ENCODE data around the gene SNX11.

SNX11 gene

DNA sequence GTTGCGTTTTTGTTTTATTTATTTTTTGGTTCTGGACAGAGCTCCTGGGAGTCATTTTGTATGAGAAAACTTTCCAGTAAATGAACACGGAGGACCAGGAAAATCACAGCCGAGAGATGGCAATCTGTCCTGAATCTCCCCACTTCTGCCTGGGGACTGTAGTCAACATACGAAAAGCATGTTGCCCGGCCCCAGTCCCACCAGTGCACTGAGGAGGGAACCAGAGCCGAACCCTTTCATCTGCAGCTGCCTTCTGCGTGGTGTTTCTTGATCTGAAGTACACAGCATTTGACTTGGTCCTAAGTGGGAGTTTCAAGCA is 18.9 kb downstream of the SNX11 start:
- Mint-ChIP-seq H3K9me3 (no peaks in the 10 kb centered on the region), H3K4me3 (no peak overlapping the region), H3K4me1 (no peaks in the 10 kb centered on the region), H3K27ac (ENCODE audit: low read depth) (no peak overlapping the region), H3K36me3 (ENCODE audit: insufficient read depth) (peaks cover 32% of the 10 kb centered on the region), H3K27me3 (no peaks in the 10 kb centered on the region)
- DNase-seq (ENCODE audit: low spot score in 2 of 2) = no peak
- ATAC-seq (replicated peaks; ENCODE audit: extremely low read depth, poor library complexity, severe bottlenecking) = no peak

GRCh38 chr17:48127371-48128051 is 19.9 kb downstream of the SNX11 start:
- DNase-seq (ENCODE audit: low spot score in 2 of 2) = no peak

DNA sequence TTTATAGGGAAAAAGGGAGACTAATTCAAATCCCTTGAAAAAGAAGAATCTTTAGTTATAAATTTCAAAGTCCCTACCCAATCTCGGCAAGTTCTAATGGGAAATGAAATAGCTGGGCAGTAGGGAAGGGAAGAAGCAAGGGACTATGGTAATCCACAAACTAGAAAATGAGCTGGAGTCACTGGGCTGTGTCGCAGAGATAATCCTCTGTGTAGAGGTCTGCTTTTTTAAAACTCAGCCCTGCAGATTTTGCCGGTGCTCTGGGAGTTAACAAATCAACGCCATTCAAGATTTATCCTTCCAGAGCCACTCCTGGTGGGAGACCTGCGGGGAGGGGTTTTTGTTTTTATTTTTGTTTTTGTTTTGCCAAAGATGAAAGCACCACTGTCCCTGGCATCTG is 20.8 kb downstream of the SNX11 start:
- DNase-seq (ENCODE audit: low spot score in 2 of 2) = no peak
- Mint-ChIP-seq H3K27me3 (no peaks in the 10 kb centered on the region), H3K36me3 (ENCODE audit: insufficient read depth) (peaks cover 25% of the 10 kb centered on the region), H3K4me1 (no peaks in the 10 kb centered on the region), H3K27ac (ENCODE audit: low read depth) (no peak overlapping the region), H3K4me3 (no peak overlapping the region), H3K9me3 (no peaks in the 10 kb centered on the region)
- ATAC-seq (replicated peaks; ENCODE audit: extremely low read depth, poor library complexity, severe bottlenecking) = no peak

More at GRCh38 chr17:48127371-48128051, 19.9 kb downstream of the SNX11 start:
- no peak for ATAC-seq (replicated peaks; ENCODE audit: extremely low read depth, poor library complexity, severe bottlenecking)
- Mint-ChIP-seq H3K36me3 (ENCODE audit: insufficient read depth) (peaks cover 25% of the 10 kb centered on the region), H3K9me3 (no peaks in the 10 kb centered on the region), H3K4me1 (no peaks in the 10 kb centered on the region), H3K27ac (ENCODE audit: low read depth) (no peak overlapping the region), H3K4me3 (no peak overlapping the region), H3K27me3 (no peaks in the 10 kb centered on the region)

GRCh38 chr17:48129981-48130380 is 22.4 kb downstream of the SNX11 start:
- H3K9me3 Mint-ChIP-seq = no peaks in the 10 kb centered on the region
- no peak for ATAC-seq (replicated peaks; ENCODE audit: extremely low read depth, poor library complexity, severe bottlenecking)
- H3K4me1 Mint-ChIP-seq = no peaks in the 10 kb centered on the region
- H3K4me3 Mint-ChIP-seq = no peak overlapping the region
- peaks cover 21% of the 10 kb centered on the region for H3K36me3 Mint-ChIP-seq (ENCODE audit: insufficient read depth)
- no peak overlapping the region for H3K27ac Mint-ChIP-seq (ENCODE audit: low read depth)
- H3K27me3 Mint-ChIP-seq = no peaks in the 10 kb centered on the region
- DNase-seq (ENCODE audit: low spot score in 2 of 2) = no peak

DNA sequence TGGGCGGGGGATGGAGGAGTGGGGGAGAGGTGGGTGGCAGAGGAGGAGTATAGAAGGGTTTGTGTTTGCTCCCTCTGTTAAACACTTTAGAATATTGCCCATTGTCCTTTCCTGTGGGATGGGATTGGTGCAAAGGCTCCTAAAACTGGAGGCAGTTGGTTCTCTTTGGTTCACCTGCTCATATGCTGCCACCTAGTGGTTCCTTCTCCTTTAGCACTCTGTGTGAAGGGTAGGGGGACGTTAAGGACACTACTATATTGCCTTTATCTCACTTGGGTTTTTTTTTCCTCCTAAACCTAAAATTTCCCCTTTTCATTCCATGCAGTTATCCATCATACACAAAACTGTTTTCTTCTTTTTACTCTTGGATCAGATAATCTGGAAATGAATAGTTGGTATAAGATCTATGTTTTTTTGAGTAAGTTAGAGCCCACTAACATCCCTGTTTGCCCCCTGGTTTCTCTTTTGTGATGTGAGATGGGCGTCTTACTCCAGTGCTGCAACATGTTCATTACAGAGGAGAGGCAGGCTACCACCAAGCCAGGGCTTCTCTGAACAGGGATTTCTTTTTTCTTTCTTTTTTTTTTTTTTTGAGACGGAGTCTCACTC is 23.8 kb downstream of the SNX11 start:
- Mint-ChIP-seq H3K27me3 (no peaks in the 10 kb centered on the region), H3K4me3 (no peak overlapping the region)

GRCh38 chr17:48132385-48132784 is 24.8 kb downstream of the SNX11 start:
- no peak for ATAC-seq (replicated peaks; ENCODE audit: extremely low read depth, poor library complexity, severe bottlenecking)
- no peak for DNase-seq (ENCODE audit: low spot score in 2 of 2)
- no peaks in the 10 kb centered on the region for H3K27me3 Mint-ChIP-seq
- H3K27ac Mint-ChIP-seq (ENCODE audit: low read depth) = no peak overlapping the region
- H3K36me3 Mint-ChIP-seq (ENCODE audit: insufficient read depth) = peaks cover 26% of the 10 kb centered on the region
- no peak overlapping the region for H3K4me3 Mint-ChIP-seq
- no peaks in the 10 kb centered on the region for H3K4me1 Mint-ChIP-seq
- no peaks in the 10 kb centered on the region for H3K9me3 Mint-ChIP-seq

More for the DNA sequence above, 23.8 kb downstream of the SNX11 start:
- no peaks in the 10 kb centered on the region for H3K9me3 Mint-ChIP-seq
- no peaks in the 10 kb centered on the region for H3K4me1 Mint-ChIP-seq
- H3K27ac Mint-ChIP-seq (ENCODE audit: low read depth) = peak overlapping the region; percentile 51
- peaks cover 24% of the 10 kb centered on the region for H3K36me3 Mint-ChIP-seq (ENCODE audit: insufficient read depth)
- ATAC-seq (replicated peaks; ENCODE audit: extremely low read depth, poor library complexity, severe bottlenecking) = peak; percentile 54
- DNase-seq (ENCODE audit: low spot score in 2 of 2) = peak in 1 of 2 donors; percentile 16

DNA sequence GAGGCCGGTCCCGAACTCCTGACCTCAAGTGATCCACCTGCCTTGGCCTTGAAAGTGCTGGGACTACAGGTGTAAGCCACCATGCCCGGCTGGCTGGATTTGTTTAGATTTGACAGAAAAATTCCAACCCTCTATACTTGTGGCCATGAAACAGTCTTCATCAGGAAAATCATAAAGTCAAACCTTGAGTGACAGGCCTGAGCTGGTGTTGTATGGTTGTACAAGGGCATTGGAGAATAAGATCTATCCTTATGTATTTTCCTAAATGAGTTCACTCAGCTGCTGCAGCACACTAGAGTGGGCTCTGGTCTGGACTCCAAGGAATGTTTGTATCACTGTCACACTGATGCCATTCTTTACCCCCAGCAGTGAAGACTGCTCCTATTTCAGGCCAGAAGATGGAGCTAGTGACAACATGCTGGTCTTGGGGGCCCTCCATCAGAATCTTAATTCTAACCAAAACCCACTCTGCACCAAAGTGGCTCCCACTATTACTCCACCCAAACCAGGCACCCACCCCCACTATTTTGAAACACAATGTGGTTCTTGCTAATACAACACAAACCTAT is 27.4 kb downstream of the SNX11 start:
- Mint-ChIP-seq H3K27ac (ENCODE audit: low read depth) (peak overlapping the region; percentile 44), H3K4me3 (no peak overlapping the region)
- no peak for DNase-seq (ENCODE audit: low spot score in 2 of 2)

DNA sequence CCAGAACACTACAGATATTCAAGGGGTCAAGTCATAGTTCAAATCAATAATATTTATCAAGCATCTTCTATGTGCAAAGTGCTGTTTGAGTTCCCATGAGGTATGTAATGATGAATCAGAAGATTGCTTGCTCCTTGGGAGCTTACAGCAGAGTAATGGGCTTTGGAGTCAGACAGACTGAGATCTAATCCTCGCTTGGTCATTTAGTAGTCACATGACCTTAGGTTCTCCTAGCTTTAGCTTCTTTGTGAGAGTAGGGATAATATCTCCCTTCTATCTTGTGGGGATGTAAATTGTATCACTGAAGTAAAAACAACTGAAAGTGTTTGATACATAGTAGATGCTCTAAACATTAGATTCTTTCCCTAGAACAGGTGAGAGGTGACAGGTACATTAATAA is 30.1 kb downstream of the SNX11 start:
- H3K4me1 Mint-ChIP-seq = peaks cover 5% of the 10 kb centered on the region
- no peaks in the 10 kb centered on the region for H3K27me3 Mint-ChIP-seq
- no peak for ATAC-seq (replicated peaks; ENCODE audit: extremely low read depth, poor library complexity, severe bottlenecking)
- no peak for DNase-seq (ENCODE audit: low spot score in 2 of 2)
- no peak overlapping the region for H3K27ac Mint-ChIP-seq (ENCODE audit: low read depth)
- peaks cover 44% of the 10 kb centered on the region for H3K36me3 Mint-ChIP-seq (ENCODE audit: insufficient read depth)
- no peaks in the 10 kb centered on the region for H3K9me3 Mint-ChIP-seq
- H3K4me3 Mint-ChIP-seq = no peak overlapping the region

More for the DNA sequence above, 27.4 kb downstream of the SNX11 start:
- Mint-ChIP-seq H3K9me3 (no peaks in the 10 kb centered on the region), H3K27me3 (no peaks in the 10 kb centered on the region), H3K36me3 (ENCODE audit: insufficient read depth) (peaks cover 40% of the 10 kb centered on the region), H3K4me1 (no peaks in the 10 kb centered on the region)
- ATAC-seq (replicated peaks; ENCODE audit: extremely low read depth, poor library complexity, severe bottlenecking) = no peak

GRCh38 chr17:48139944-48140343 is 32.4 kb downstream of the SNX11 start:
- H3K36me3 Mint-ChIP-seq (ENCODE audit: insufficient read depth) = peaks cover 48% of the 10 kb centered on the region
- H3K9me3 Mint-ChIP-seq = no peaks in the 10 kb centered on the region
- H3K27me3 Mint-ChIP-seq = no peaks in the 10 kb centered on the region
- DNase-seq (ENCODE audit: low spot score in 2 of 2) (no peak), ATAC-seq (replicated peaks; ENCODE audit: extremely low read depth, poor library complexity, severe bottlenecking) (no peak)
- H3K4me1 Mint-ChIP-seq = peaks cover 20% of the 10 kb centered on the region
- H3K27ac Mint-ChIP-seq (ENCODE audit: low read depth) = peak overlapping the region; percentile 11
- H3K4me3 Mint-ChIP-seq = no peak overlapping the region

DNA sequence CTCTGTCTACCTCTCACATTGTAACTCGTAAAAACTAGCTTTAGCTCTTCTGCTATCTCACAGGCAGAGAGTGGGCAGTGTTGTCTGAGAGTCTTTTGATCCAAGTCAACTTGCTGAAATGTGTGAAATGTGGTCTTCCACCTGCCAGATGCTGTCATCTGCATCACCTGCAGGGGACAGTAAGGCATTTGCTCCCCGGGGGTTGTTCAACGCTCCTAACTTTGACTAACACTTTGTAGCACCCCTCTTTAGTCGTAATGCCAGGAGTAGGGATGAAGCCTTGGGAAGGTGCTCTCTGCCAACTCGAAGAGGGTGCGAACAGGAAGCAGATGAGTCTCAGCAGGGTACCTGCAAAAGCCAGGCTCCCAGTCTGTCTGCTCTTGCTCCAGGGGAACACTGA is 36.1 kb downstream of the SNX11 start:
- Mint-ChIP-seq H3K4me1 (peaks cover 24% of the 10 kb centered on the region), H3K9me3 (no peaks in the 10 kb centered on the region), H3K4me3 (no peak overlapping the region), H3K27me3 (no peaks in the 10 kb centered on the region), H3K27ac (ENCODE audit: low read depth) (peak overlapping the region; percentile 44), H3K36me3 (ENCODE audit: insufficient read depth) (peaks cover 49% of the 10 kb centered on the region)
- ATAC-seq (replicated peaks; ENCODE audit: extremely low read depth, poor library complexity, severe bottlenecking) (peak; percentile 80), DNase-seq (ENCODE audit: low spot score in 2 of 2) (peak in 1 of 2 donors; percentile 11)

GRCh38 chr17:48144231-48144630 is 36.7 kb downstream of the SNX11 start:
- no peaks in the 10 kb centered on the region for H3K27me3 Mint-ChIP-seq
- H3K4me1 Mint-ChIP-seq = peaks cover 24% of the 10 kb centered on the region
- ATAC-seq (replicated peaks; ENCODE audit: extremely low read depth, poor library complexity, severe bottlenecking) = no peak
- peak overlapping the region; percentile 44 for H3K27ac Mint-ChIP-seq (ENCODE audit: low read depth)
- H3K9me3 Mint-ChIP-seq = no peaks in the 10 kb centered on the region
- no peak overlapping the region for H3K4me3 Mint-ChIP-seq
- DNase-seq (ENCODE audit: low spot score in 2 of 2) = no peak
- H3K36me3 Mint-ChIP-seq (ENCODE audit: insufficient read depth) = peaks cover 50% of the 10 kb centered on the region

GRCh38 chr17:48144976-48145798 is 37.6 kb downstream of the SNX11 start:
- Mint-ChIP-seq H3K27ac (ENCODE audit: low read depth) (peak overlapping the region; percentile 70), H3K9me3 (no peaks in the 10 kb centered on the region), H3K4me3 (no peak overlapping the region), H3K4me1 (peaks cover 24% of the 10 kb centered on the region), H3K27me3 (no peaks in the 10 kb centered on the region), H3K36me3 (ENCODE audit: insufficient read depth) (peaks cover 47% of the 10 kb centered on the region)
- ATAC-seq (replicated peaks; ENCODE audit: extremely low read depth, poor library complexity, severe bottlenecking) (no peak), DNase-seq (ENCODE audit: low spot score in 2 of 2) (no peak)

Measured in central memory CD8-positive, alpha-beta T cell (primary cell).